Activated T-cell treated with anti-CD3 and anti-CD28 coated beads for 4 hours (primary cell): ENCODE results near the gene MUC6.

Source experiments
- DNase-seq: peaks from one replicate; pipeline ENCODE4 v3.0.0-alpha.2; 2020

MUC6 gene

GRCh38 chr11:1036303-1036923 is at the start of gene MUC6:
MUC6 (minus strand) TSS chr11:1036718; CDS start chr11:1036655, 63 bp downstream.
- DNase-seq = no peak

- no peak for DNase-seq
These were observed 49.1 kb upstream of the MUC6 start for GRCh38 chr11:1085440-1086170.

DNA sequence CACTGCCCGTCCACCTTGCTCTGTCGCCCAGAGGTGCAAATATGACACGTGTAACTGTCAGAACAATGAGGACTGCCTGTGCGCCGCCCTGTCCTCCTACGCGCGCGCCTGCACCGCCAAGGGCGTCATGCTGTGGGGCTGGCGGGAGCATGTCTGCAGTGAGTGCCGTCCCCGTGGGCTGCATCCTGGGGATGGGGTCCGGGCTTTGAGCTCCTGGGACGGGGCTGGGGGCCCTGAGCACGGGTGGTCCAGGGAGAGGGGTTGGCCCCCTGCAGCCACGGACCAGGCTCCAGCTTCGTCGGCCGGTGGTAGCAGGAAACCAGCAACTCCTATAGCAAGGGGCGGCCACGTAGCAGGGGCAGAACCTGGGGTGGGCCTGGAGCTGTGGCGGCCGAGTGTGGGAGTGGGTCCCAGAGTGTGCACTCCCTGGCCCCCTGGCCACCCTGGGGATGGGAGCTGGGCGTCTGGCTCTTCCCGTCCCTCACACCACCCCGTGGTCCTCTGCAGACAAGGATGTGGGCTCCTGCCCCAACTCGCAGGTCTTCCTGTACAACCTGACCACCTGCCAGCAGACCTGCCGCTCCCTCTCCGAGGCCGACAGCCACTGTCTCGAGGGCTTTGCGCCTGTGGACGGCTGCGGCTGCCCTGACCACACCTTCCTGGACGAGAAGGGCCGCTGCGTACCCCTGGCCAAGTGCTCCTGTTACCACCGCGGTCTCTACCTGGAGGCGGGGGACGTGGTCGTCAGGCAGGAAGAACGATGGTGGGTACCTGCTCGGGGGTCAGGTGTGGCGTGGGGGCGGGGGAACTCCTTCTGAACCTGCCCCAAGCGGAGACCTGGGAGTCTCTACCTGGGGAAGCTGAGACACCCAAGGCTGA is 48.3 kb upstream of the MUC6 start:
- no peak for DNase-seq

- no peak for DNase-seq
These were observed 47.4 kb upstream of the MUC6 start for GRCh38 chr11:1083621-1084551.

DNA sequence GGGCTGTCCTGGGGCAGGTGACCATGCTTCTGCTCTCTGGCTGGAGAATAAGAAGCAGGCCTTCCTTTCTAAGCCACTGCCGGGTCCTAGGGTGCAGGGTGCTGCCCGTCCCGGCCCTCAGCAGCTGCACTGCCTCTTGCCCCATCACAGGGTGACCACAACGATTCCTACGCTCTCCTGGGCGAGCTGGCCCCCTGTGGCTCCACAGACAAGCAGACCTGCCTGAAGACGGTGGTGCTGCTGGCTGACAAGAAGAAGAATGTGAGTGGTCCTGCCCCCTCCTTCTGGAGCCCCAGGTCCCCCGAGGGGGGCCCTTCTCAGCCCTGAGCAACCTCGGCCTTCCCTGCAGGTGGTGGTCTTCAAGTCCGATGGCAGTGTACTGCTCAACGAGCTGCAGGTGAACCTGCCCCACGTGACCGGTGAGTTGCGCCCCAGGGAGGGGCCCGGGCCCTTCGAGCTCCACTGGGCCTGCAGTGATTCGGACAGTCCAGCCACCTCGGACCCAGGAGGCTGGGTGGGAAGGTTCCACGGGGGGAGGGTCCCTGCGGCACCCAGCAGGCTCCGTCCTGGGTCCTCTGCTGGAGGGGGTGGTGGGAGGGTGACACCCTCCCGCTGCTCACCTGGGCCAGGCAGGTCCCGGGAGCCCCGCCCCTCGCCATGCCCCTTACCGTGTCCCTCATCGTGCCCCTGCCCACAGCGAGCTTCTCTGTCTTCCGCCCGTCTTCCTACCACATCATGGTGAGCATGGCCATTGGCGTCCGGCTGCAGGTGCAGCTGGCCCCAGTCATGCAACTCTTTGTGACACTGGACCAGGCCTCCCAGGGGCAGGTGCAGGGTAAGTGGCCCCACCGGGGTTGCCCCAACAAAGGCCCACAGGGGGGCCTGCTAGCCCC is 46.5 kb upstream of the MUC6 start:
- DNase-seq = no peak

- DNase-seq = no peak
These were observed 45.8 kb upstream of the MUC6 start for GRCh38 chr11:1082346-1082727.

DNA sequence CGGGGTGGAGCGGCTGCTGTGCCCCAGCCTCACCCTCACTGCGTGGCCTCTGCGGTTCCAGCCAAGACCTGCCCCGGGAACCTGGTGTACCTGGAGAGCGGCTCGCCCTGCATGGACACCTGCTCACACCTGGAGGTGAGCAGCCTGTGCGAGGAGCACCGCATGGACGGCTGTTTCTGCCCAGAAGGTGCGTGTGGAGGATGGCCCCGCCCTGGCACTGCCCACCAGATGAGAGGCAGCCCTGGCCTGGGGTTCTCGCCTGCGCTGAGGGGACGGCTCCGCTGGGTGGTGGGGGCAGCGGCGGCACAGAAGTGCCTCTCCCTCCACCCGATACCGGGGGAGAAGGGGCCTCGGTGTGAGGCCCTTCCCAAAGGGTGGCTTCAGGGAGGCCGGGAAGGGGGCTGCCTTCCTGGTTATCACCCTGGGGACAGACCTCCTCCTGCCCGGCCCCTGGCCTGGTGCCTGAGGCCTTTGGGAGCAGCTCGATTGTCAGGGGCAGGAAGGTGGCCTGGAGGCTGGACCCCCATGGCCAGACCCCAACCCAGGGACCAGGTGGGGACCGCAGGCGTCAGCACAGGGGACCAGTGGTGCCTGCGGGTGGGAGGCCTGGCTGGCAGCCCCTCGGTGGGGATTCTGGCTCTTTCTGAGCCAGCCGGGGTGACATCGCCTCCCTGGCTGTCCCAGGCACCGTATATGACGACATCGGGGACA is 45.2 kb upstream of the MUC6 start:
- no peak for DNase-seq

GRCh38 chr11:1078191-1078601 is 41.7 kb upstream of the MUC6 start:
- no peak for DNase-seq

DNA sequence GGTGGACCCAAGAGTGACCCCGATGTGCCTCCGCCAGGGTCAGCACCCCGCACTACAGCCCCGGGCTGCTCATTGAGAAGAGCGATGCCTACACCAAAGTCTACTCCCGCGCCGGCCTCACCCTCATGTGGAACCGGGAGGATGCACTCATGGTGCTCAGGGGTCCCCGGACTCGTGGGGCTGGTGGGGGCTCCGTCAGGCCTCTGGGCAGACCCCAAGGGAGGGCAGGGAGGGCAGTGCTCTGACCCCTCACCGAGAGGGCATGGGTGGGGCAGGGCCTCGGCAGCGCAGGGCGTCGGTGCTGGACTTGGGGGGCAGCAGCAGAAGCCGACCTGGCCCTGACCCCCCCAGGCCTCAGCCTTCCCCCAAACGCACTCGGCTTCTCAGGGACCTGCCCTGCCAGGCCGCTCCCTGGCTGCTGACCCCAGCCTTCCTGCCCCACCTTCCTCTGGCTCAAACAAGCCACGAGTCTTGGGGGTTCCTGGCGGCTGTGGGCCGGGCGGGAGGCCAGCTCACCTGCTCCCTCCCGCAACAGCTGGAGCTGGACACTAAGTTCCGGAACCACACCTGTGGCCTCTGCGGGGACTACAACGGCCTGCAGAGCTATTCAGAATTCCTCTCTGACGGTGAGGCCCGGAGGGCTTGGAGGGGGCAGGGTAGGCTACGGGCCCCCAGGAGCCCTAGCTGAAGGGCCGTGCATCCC is 41.0 kb upstream of the MUC6 start:
- no peak for DNase-seq

DNA sequence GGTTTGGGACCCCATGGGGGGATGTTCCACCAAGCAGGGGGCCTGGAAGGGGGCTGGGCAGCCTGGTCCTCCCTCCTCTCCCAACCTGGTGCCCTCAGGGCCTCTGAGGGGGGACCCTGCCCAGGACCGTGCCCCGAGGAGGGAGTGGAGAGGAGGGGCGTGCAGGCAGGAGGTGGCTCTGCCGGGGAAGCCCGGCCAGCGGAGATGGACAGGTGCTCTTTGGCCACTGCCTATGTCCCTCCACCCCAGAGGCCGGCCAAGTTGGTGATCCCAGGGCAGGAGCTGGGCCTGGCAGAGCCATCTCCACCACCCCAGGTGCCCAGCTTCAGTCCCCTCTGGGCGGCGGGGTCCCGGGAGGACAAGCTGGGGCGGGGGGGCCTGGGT is 40.5 kb upstream of the MUC6 start:
- no peak for DNase-seq

DNA sequence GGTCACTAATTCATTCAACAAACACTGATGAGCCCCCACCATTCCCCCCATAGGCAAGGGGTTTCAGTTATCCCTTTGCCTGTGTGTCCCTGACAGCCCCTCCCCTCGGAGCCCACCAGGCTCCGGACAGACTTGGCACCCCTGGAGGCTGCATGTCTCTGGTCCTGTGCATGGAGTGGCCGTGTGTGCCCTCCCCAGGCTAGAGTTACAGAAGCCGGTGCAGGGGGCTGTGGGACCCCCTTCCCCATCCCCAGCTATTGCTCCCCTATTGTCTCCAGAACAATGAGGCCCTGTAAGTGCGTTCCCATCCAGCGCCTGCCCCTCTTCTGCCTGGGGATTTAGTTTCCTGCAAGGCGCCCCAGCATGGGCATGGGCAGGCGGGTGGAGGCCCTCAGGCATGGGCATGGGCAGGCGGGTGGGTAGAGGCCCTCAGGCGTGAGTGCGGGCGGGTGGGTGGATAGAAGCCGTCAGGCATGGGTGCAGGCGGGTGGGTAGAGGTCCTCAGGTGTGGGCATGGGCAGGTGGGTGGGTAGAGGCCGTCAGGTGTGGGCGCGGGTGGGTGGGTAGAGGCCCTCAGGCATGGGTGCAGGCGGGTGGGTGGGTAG is 39.6 kb upstream of the MUC6 start:
- no peak for DNase-seq

GRCh38 chr11:1075341-1075911 is 38.9 kb upstream of the MUC6 start:
- no peak for DNase-seq

DNA sequence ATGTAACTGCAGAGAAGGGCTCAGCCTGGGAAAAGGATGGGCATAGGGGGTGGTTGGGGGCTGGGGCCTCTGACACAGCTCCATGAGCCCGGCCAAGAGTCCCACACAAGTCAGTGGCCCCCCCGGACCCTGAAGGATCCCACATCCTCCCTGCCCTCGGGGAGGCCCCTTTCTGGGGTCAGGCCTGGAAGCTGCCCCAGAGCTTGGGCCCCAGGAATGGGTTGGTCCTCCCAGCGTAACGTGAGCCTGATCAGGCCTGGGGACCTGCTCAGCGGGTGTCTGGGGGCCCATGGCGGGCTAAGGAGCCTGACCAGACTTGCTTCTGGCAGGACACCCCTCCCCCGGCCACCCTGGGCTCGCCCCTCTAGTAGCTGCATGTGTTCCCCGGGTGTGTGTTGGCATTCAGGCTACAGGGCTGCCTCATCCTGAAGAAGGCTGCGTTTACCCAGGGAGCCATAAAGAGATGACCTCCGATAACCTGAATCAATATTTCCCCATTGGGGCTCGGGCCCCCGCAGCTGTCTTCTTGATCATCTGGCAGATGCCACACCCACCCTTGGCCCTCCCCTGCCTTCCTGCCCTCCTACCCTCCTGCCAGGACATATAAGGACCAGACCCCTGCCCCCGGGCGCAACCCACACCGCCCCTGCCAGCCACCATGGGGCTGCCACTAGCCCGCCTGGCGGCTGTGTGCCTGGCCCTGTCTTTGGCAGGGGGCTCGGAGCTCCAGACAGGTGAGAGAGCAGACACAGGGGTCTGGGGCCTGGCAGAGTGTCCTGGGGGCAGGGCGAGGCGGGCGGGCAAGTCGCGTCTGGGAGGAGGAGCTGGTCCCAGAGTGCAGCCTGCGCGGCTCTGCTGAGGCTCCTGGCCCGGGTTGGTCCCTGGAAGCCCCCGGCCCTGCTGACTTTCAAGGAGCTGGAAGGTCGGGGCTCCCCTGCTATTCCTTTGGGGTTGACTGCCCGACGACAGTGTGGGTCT is 38.0 kb upstream of the MUC6 start, which contains the start of gene MUC2:
Gene MUC2, plus strand, starts transcription at position 631 of the 978 bp plus-strand sequence.
- DNase-seq = no peak

DNA sequence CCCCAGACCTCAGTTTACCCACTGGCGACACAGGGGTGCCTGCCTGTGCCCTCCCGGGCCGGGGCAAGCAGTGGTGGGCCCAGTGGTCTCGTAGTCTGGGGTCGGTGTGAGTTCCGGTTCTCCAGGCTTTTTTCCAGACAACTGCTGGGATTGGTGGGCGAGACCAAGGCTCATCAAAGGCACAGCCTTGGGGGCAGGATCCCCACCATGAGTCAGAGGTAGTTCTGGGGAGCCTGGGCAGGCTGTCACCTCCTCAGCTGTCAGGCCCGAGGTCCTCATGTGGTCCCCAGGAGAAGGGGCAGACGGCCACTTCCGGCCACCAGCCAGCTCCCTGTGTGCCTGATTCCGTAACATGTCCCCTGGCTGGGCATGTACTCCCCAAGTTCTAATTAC is 37.3 kb upstream of the MUC6 start:
- no peak for DNase-seq

DNA sequence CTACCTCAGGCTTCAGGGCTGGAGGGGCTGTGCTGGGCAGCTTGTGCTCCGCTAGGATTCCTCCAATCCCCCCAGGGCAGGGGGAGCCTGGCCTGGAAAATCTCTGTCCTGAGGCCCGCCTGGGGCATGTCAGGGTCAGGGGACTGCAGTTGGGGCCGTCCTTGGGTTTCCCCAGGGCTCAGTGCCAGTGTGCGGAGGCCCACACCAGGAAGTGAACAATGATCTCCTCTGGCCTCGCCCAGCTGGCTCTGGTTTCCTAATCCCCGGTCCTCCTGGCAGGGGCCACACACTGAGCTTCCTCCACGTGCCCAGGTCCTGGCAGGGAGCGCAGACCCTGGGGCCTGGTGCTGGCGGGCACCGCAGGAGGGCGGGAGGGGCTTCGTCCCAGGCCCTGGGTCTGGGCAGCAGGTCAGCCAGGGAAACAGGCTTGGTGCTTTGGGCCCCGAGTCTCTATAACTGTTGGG is 36.8 kb upstream of the MUC6 start:
- no peak for DNase-seq

- DNase-seq = no peak
These were observed 36.3 kb upstream of the MUC6 start for GRCh38 chr11:1072821-1073231.

- DNase-seq = no peak
These were observed 35.8 kb upstream of the MUC6 start for GRCh38 chr11:1072116-1072820.
